HepG2 (cell line): ENCODE results near the gene CKS1B. TPM values are rescaled to one million over a fixed set of nuclear protein-coding genes. Genes with fewer than 3 reads are reported as not detected.

Source experiments
- AGO2 ChIP-seq: fragments of 200-400 bp; formaldehyde crosslinking; optimal IDR thresholded peaks from 2 replicates; pipeline ENCODE3; 2017; ENCODE audit warnings: mild to moderate bottlenecking, low read depth, low read length, moderate library complexity
- ARNT ChIP-seq: fragments of 450-650 bp; IDR thresholded peaks from 2 replicates; pipeline ENCODE4 v1.6.1; 2017
- ATAD3A ChIP-seq: sonication (generic); formaldehyde crosslinking; IDR thresholded peaks from 2 replicates; pipeline ENCODE4 v1.4.0; 2020; ENCODE audit warnings: missing genetic modification reagents
- ATF1 ChIP-seq: IDR thresholded peaks from 2 replicates; pipeline ENCODE4 v1.6.1; 2016; ENCODE audit warnings: mild to moderate bottlenecking, control low read depth
- ATF2 ChIP-seq: sonication (generic); formaldehyde crosslinking; IDR thresholded peaks from 2 replicates; pipeline ENCODE4 v1.4.0; 2020; ENCODE audit warnings: missing genetic modification reagents
- E2F5 ChIP-seq: sonication (generic); formaldehyde crosslinking; conservative IDR thresholded peaks from 2 replicates; pipeline ENCODE4 v1.4.0; 2020; ENCODE audit warnings: missing genetic modification reagents
- EED ChIP-seq: sonication (generic); formaldehyde crosslinking; IDR thresholded peaks from 2 replicates; pipeline ENCODE4 v1.5.0; 2020; ENCODE audit warnings: mild to moderate bottlenecking, missing genetic modification reagents
- ELK4 ChIP-seq: sonication (generic); formaldehyde crosslinking; IDR thresholded peaks from 2 replicates; pipeline ENCODE4 v1.9.0; 2021; ENCODE audit warnings: missing genetic modification reagents, borderline replicate concordance
- HDAC2 ChIP-seq: sonication (generic); formaldehyde crosslinking; IDR thresholded peaks from 2 replicates; pipeline ENCODE4 v1.4.0; 2020; ENCODE audit warnings: missing genetic modification reagents
- LRRFIP1 ChIP-seq: sonication (generic); formaldehyde crosslinking; conservative IDR thresholded peaks from 2 replicates; pipeline ENCODE4 v1.4.0; 2020; ENCODE audit warnings: missing genetic modification reagents
- MTF1 ChIP-seq: sonication (generic); formaldehyde crosslinking; IDR thresholded peaks from 2 replicates; pipeline ENCODE4 v1.5.0; 2020; ENCODE audit warnings: missing genetic modification reagents
- PAF1 ChIP-seq: IDR thresholded peaks from 2 replicates; pipeline ENCODE4 v1.6.1; 2016; ENCODE audit warnings: missing genetic modification reagents, missing compliant biosample characterization
- POLR2A ChIP-seq, 2 experiments: IDR thresholded peaks; 2 replicates each; pipeline ENCODE4 v1.6.1; 2011; ENCODE audit warnings: low read depth in 2 of 2, low read length in 2 of 2, mild to moderate bottlenecking in 1 of 2, moderate library complexity in 1 of 2; ENCODE audit not compliant: insufficient read depth in 1 of 2
- SOX13 ChIP-seq, 3 experiments: fragments of 450-650 bp in 1 of 3; sonication (generic) in 1 of 3; formaldehyde crosslinking in 1 of 3; IDR thresholded peaks in 2 of 3; conservative IDR thresholded peaks in 1 of 3; 2 replicates each; pipeline versions ENCODE4 v1.5.0 to v1.6.1; 2016 to 2020; ENCODE audit warnings: antibody characterized with exemption in 1 of 3, mild to moderate bottlenecking in 1 of 3, missing compliant biosample characterization in 1 of 3, missing genetic modification reagents in 1 of 3, moderate library complexity in 1 of 3
- ZBTB21 ChIP-seq: sonication (generic); formaldehyde crosslinking; IDR thresholded peaks from 2 replicates; pipeline ENCODE4 v1.4.0; 2020; ENCODE audit warnings: missing genetic modification reagents
- ZBTB33 ChIP-seq: sonication (generic); formaldehyde crosslinking; IDR thresholded peaks from 2 replicates; pipeline ENCODE4 v1.4.0; 2020; ENCODE audit warnings: missing genetic modification reagents
- ZFP36L1 ChIP-seq: sonication (generic); formaldehyde crosslinking; IDR thresholded peaks from 2 replicates; pipeline ENCODE4 v1.8.0; 2022; ENCODE audit warnings: mild to moderate bottlenecking, missing genetic modification reagents, moderate library complexity
- ZFP41 ChIP-seq: sonication (generic); formaldehyde crosslinking; IDR thresholded peaks from 2 replicates; pipeline ENCODE4 v1.4.0; 2020; ENCODE audit warnings: mild to moderate bottlenecking, missing genetic modification reagents, borderline replicate concordance
- ZFYVE20 ChIP-seq: sonication (generic); formaldehyde crosslinking; IDR thresholded peaks from 2 replicates; pipeline ENCODE4 v1.8.0; 2023; ENCODE audit warnings: low read depth, mild to moderate bottlenecking, moderate library complexity, missing genetic modification reagents, borderline replicate concordance
- ZNF572 ChIP-seq: sonication (generic); formaldehyde crosslinking; IDR thresholded peaks from 2 replicates; pipeline ENCODE4 v1.5.1; 2020; ENCODE audit warnings: mild to moderate bottlenecking, missing genetic modification reagents
- ZNF737 ChIP-seq: sonication (generic); formaldehyde crosslinking; IDR thresholded peaks from 2 replicates; pipeline ENCODE4 v1.5.0; 2020; ENCODE audit warnings: missing genetic modification reagents, mild to moderate bottlenecking, borderline replicate concordance
- ZNF784 ChIP-seq: sonication (generic); formaldehyde crosslinking; IDR thresholded peaks from 2 replicates; pipeline ENCODE4 v1.5.1; 2020; ENCODE audit warnings: missing genetic modification reagents, mild to moderate bottlenecking, borderline replicate concordance
- polyA plus RNA-seq, 8 experiments: library from polyadenylated mRNA; depleted of rRNA in 3 of 8; stranded (reverse) in 7 of 8; unstranded in 1 of 8; fragments of >200 nt; fragmentation: Illumina TruSeq in 4 of 8; extraction: Trizol in 4 of 8; gene quantifications; 2 replicates each; pipeline versions ENCODE4 v1.2.1 to v1.2.3, GENCODE V29; 2011 to 2016; ENCODE audit warnings: low read depth in 4 of 8, missing spikeins in 1 of 8, mixed read lengths in 1 of 8; ENCODE audit not compliant: insufficient read depth in 1 of 8
- total RNA-seq, 5 experiments: library from RNA; depleted of rRNA; stranded (reverse); fragments of >200 nt; fragmentation: Illumina TruSeq; extraction: Trizol; gene quantifications; 2 replicates each; pipeline ENCODE4 v1.2.3, GENCODE V29; 2016; ENCODE audit warnings: low read depth in 1 of 5

The CKS1B gene
- total and polyA plus RNA-seq, 2 of the 13 experiments (the other 11 are each of a cell fraction or from before 2014, with no cell fraction given) = 217 to 222 TPM

GRCh38 chr1:154964359-154964758 lies 10.1 kb upstream of the CKS1B start (continued):
- no peak for TF ChIP-seq EED (CRISPR knock-in tag)
- no peak for TF ChIP-seq LRRFIP1 (CRISPR knock-in tag)
- TF ChIP-seq ATF1 (CRISPR knock-in tag) = no peak
- no peak for TF ChIP-seq ZFP41 (CRISPR knock-in tag)
- no peak for TF ChIP-seq E2F5 (CRISPR knock-in tag)
- TF ChIP-seq ZNF784 (CRISPR knock-in tag) = no peak
- TF ChIP-seq MTF1 (CRISPR knock-in tag) = no peak
- no peak for TF ChIP-seq ZNF572
- TF ChIP-seq ZBTB21 (CRISPR knock-in tag) = no peak
- no peak for TF ChIP-seq ZFYVE20
- TF ChIP-seq ZNF737 (CRISPR knock-in tag) = no peak
- TF ChIP-seq PAF1 (CRISPR knock-in tag) = no peak
- no peak for TF ChIP-seq HDAC2
- no peak for TF ChIP-seq ATAD3A (CRISPR knock-in tag)
- TF ChIP-seq POLR2A (IDR thresholded peaks at IDR 0.05; ENCODE audit: insufficient read depth in 1 of 2, low read depth in 2 of 2, low read length in 2 of 2) = 0 out of 4 replicates have a peak, but pooled peaks of 1 of the 2 experiments have one; percentile 25
- TF ChIP-seq ATF2 (CRISPR knock-in tag) = no peak
- no peak for TF ChIP-seq ZFP36L1 (CRISPR knock-in tag)
- no peak for TF ChIP-seq ELK4 (CRISPR knock-in tag)
- TF ChIP-seq ARNT = no peak
- peak; percentile 34; the same call in 1 of the 2 replicates for TF ChIP-seq ZBTB33 (CRISPR knock-in tag)
- TF ChIP-seq SOX13 (IDR thresholded peaks at IDR 0.05) = no peak
- TF ChIP-seq SOX13 (CRISPR knock-in tag; conservative IDR thresholded peaks at IDR 0.05 in 1 of 2, IDR thresholded peaks at IDR 0.05 in 1 of 2) = peak in 1 of 2 experiments; percentile 31; a peak in 1 of 4 replicates
- no peak for TF ChIP-seq AGO2
